ENCODE results near the gene SLC16A6. TPM values are rescaled to one million over a fixed set of nuclear protein-coding genes. Genes with fewer than 3 reads are reported as not detected.
A peak's percentile ranks its signal among the peaks of the same experiment; 100 is the strongest.

SLC16A6 gene
- total RNA-seq, 4 donors from 2014 or later: 9.2 to 20.9 (median 17.8) TPM

DNA sequence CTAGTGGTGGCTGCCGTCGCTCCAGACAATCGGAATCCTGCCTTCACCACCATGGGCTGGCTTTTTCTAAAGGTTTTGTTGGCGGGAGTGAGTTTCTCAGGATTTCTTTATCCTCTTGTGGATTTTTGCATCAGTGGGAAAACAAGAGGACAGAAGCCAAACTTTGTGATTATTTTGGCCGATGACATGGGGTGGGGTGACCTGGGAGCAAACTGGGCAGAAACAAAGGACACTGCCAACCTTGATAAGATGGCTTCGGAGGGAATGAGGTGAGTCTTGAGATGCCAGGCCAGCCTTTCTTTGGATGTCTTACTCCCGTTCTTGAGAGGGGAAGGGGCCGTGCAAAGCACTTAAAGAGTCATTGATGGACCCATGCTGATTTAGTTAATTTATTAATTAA is 16.5 kb upstream of the SLC16A6 start:
- Histone ChIP-seq H3K36me3 (peaks cover 0 to 9% (median 0%) of the 10 kb centered on the region in 3 donors), H3K4me1 (peaks cover 0 to 35% (median 9%) of the 10 kb centered on the region in 3 donors)
- no peak for TF ChIP-seq POLR2A (IDR thresholded peaks at IDR 0.05)
- TF ChIP-seq, protein P1, sequence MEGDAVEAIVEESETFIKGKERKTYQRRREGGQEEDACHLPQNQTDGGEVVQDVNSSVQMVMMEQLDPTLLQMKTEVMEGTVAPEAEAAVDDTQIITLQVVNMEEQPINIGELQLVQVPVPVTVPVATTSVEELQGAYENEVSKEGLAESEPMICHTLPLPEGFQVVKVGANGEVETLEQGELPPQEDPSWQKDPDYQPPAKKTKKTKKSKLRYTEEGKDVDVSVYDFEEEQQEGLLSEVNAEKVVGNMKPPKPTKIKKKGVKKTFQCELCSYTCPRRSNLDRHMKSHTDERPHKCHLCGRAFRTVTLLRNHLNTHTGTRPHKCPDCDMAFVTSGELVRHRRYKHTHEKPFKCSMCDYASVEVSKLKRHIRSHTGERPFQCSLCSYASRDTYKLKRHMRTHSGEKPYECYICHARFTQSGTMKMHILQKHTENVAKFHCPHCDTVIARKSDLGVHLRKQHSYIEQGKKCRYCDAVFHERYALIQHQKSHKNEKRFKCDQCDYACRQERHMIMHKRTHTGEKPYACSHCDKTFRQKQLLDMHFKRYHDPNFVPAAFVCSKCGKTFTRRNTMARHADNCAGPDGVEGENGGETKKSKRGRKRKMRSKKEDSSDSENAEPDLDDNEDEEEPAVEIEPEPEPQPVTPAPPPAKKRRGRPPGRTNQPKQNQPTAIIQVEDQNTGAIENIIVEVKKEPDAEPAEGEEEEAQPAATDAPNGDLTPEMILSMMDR (IDR thresholded peaks at IDR 0.05): no peak

DNA sequence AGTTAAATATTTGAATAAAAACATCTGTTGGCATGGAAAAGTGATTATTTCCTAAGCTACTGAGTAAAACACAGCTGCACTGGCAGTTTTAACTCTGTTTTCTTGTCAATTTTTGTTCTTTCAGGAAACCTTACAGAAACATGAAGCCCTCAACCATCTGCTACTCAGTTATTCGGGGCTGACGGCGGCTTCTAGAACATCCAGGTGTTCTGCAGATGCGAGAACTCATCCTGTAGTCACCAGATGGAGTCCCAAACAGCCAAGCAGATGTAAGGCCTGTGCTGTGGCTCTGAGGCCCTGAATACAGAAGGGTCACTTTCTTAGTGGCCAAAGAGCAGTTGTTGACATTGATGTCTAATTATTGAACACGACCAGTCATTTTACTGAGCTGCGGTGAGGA is 15.9 kb upstream of the SLC16A6 start:
- no peaks in the 10 kb centered on the region for H3K9me3 ChIP-seq
- peaks cover 0 to 29% (median 5%) of the 10 kb centered on the region in 3 donors for H3K4me1 ChIP-seq
- H3K4me3 ChIP-seq: no peak overlapping the region
- 71 to 83% methylated on average over 4 to 6 of the region's 6 CpGs for WGBS, 2 donors
- intact Hi-C loops (cut with DNase I): no loop called here
- peaks cover 0 to 9% (median 0%) of the 10 kb centered on the region in 3 donors for H3K36me3 ChIP-seq
- DNase-seq: no peak
- no peaks in the 10 kb centered on the region for H3K27me3 ChIP-seq
- H3K27ac ChIP-seq: no peak overlapping the region
- TF ChIP-seq, protein P1 (IDR thresholded peaks at IDR 0.05): no peak
- no peak for TF ChIP-seq POLR2A (IDR thresholded peaks at IDR 0.05)

More for the DNA sequence above, 16.5 kb upstream of the SLC16A6 start:
- H3K27me3 ChIP-seq: no peaks in the 10 kb centered on the region
- no peak for DNase-seq
- H3K9me3 ChIP-seq: no peaks in the 10 kb centered on the region
- no peak overlapping the region for H3K27ac ChIP-seq
- intact Hi-C loops (cut with DNase I): no loop called here
- H3K4me3 ChIP-seq: no peak overlapping the region
- 82 to 85% methylated on average over 8 of the region's 8 CpGs for WGBS, 2 donors

DNA sequence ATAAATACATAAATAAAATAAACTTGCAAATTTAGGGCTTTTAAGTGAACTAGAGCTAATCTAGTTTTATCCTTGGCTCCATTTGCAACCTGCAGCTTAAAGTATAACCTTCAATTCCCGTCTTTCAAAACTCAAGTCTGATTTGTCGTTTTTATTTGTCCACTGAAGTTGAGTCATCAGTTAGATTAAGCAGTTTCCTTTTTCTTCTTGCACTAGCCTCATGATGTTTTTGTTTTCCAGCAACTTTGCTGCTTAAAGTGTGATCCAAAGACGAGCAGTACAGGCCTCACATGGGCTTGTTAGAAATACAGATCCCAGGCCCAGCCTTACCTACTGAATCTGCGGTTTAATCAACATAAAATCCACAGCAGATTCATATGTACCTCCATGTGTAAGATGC is 14.2 kb upstream of the SLC16A6 start:
- 55 to 57% methylated on average over 4 of the region's 4 CpGs for WGBS, 2 donors
- H3K27me3 ChIP-seq: no peaks in the 10 kb centered on the region
- peak overlapping the region in 2 of 4 donors; percentile 32 to 60 for H3K27ac ChIP-seq
- intact Hi-C loops (cut with DNase I): no loop called here
- H3K36me3 ChIP-seq: peaks cover 0 to 9% (median 0%) of the 10 kb centered on the region in 3 donors
- no peak for TF ChIP-seq POLR2A (IDR thresholded peaks at IDR 0.05)
- TF ChIP-seq, protein P1 (IDR thresholded peaks at IDR 0.05): no peak
- H3K4me3 ChIP-seq: no peak overlapping the region
- DNase-seq: no peak
- H3K4me1 ChIP-seq: peaks cover 0 to 28% (median 5%) of the 10 kb centered on the region in 3 donors
- no peaks in the 10 kb centered on the region for H3K9me3 ChIP-seq

DNA sequence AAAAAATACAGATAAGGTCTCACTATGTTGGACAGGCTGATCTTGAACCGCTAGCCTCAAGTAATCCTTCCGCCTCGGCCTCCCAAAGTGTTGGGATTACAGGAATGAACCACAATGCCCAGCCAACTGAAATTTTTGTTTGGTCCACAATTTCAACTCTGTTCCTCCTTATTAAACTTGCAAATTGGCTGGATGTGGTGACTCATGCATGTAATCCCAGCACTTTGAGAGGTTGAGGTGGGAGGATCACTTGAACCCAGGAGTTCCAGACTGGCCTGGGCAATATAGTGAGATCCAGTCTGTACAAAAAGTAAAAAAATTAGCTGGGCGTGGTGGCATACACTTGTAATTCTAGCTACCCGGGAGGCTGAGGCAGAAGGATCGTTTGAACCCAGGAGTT is 13.8 kb upstream of the SLC16A6 start:
- Histone ChIP-seq H3K27ac (peak overlapping the region in 2 of 4 donors; percentile 32 to 60), H3K4me1 (peaks cover 0 to 23% (median 5%) of the 10 kb centered on the region in 3 donors), H3K9me3 (no peaks in the 10 kb centered on the region), H3K36me3 (peaks cover 0 to 9% (median 0%) of the 10 kb centered on the region in 3 donors), H3K4me3 (no peak overlapping the region), H3K27me3 (no peaks in the 10 kb centered on the region)
- TF ChIP-seq, protein P1 (IDR thresholded peaks at IDR 0.05): no peak
- TF ChIP-seq POLR2A (IDR thresholded peaks at IDR 0.05): no peak
- WGBS, 2 donors: 85 to 88% methylated on average over 6 of the region's 6 CpGs
- DNase-seq: no peak
- intact Hi-C loops (cut with DNase I): no loop called here

DNA sequence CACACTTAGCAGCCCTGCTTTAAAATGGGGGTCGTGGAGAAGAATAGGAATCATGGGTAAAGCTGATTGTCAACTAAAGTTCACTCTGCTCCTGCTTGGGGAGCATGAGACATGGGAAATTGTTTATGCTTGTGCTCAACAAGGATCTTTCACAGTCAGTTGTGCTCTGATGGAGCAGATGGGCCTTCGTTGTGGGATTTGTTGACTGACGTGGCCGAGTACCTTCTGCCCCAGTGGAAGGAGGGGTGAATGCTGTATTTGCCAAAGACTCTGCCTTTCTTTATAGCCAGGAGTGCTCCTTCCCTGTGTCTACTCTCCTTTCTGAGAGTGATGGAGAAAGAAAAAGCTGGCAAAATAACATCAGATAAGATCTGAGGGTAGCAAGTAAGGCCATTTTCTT is 11.7 kb upstream of the SLC16A6 start:
- intact Hi-C loops (cut with DNase I): no loop called here
- Histone ChIP-seq H3K4me3 (no peak overlapping the region), H3K9me3 (no peaks in the 10 kb centered on the region), H3K4me1 (peaks cover 0 to 28% (median 5%) of the 10 kb centered on the region in 3 donors), H3K27ac (no peak overlapping the region), H3K27me3 (no peaks in the 10 kb centered on the region), H3K36me3 (peaks cover 0 to 5% (median 0%) of the 10 kb centered on the region in 3 donors)
- DNase-seq: no peak
- TF ChIP-seq, protein P1 (IDR thresholded peaks at IDR 0.05): no peak
- TF ChIP-seq POLR2A (IDR thresholded peaks at IDR 0.05): no peak
- WGBS, 2 donors: 65 to 76% methylated on average over 3 to 4 of the region's 4 CpGs

All from esophagus squamous epithelium (tissue), 5 donors.